Endothelial cell of umbilical vein (primary cell): ENCODE measurements around the gene GOLIM4.

Experiments used
- EZH2 ChIP-seq: IDR thresholded peaks from 2 replicates; pipeline ENCODE4 v1.6.1; 2012; ENCODE audit warnings: borderline replicate concordance, low read depth, mild to moderate bottlenecking, moderate library complexity, low read length, inconsistent platforms; ENCODE audit not compliant: severe bottlenecking
- JUN ChIP-seq: IDR thresholded peaks from 2 replicates; pipeline ENCODE4 v1.6.1; 2011; ENCODE audit warnings: borderline replicate concordance, low read depth; ENCODE audit not compliant: insufficient read length, insufficient read depth
- MAX ChIP-seq: IDR thresholded peaks from 2 replicates; pipeline ENCODE4 v1.6.1; 2011; ENCODE audit not compliant: insufficient read depth, insufficient read length
- POLR2A ChIP-seq: IDR thresholded peaks from 2 replicates; pipeline ENCODE4 v1.6.1; 2012; ENCODE audit warnings: low read depth, mild to moderate bottlenecking, control low read depth, low read length
- POLR2AphosphoS5 ChIP-seq: IDR thresholded peaks from 2 replicates; pipeline ENCODE4 v1.6.1; 2012; ENCODE audit warnings: low read depth, mild to moderate bottlenecking, control low read depth, low read length, moderate library complexity; ENCODE audit not compliant: insufficient read depth
- TF ChIP-seq, protein P1 (sequence below), 2 donors: IDR thresholded peaks; 1 replicate in 1 of 2; 2 replicates in 1 of 2; pipeline ENCODE4 v1.5.1; 2011; ENCODE audit warnings: low read length in 2 of 2, mild to moderate bottlenecking in 2 of 2, moderate library complexity in 2 of 2, control low read depth in 1 of 2, inconsistent platforms in 1 of 2, low read depth in 1 of 2; ENCODE audit not compliant: insufficient read depth in 1 of 2; ENCODE audit errors: extremely low read depth in 1 of 2

- TF ChIP-seq, protein P1, sequence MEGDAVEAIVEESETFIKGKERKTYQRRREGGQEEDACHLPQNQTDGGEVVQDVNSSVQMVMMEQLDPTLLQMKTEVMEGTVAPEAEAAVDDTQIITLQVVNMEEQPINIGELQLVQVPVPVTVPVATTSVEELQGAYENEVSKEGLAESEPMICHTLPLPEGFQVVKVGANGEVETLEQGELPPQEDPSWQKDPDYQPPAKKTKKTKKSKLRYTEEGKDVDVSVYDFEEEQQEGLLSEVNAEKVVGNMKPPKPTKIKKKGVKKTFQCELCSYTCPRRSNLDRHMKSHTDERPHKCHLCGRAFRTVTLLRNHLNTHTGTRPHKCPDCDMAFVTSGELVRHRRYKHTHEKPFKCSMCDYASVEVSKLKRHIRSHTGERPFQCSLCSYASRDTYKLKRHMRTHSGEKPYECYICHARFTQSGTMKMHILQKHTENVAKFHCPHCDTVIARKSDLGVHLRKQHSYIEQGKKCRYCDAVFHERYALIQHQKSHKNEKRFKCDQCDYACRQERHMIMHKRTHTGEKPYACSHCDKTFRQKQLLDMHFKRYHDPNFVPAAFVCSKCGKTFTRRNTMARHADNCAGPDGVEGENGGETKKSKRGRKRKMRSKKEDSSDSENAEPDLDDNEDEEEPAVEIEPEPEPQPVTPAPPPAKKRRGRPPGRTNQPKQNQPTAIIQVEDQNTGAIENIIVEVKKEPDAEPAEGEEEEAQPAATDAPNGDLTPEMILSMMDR (IDR thresholded peaks at IDR 0.05; ENCODE audit: extremely low read depth in 1 of 2, insufficient read depth in 1 of 2, low read depth in 1 of 2, low read length in 2 of 2): no peak
- TF ChIP-seq POLR2AphosphoS5 (no peak), POLR2A (no peak), EZH2 (no peak), MAX (no peak), JUN (no peak)
These were observed 20.6 kb upstream of the GOLIM4 start for GRCh38 chr3:168116279-168116678.
